Measurements from ENCODE around the gene TSPAN19.
"Not testable (repeated sequence)": the region's sequence is repeated elsewhere in the genome, so short reads cannot be mapped to it uniquely, and the experiment has no call there.

Gene TSPAN19

GRCh38 chr12:85007836-85008235 lies 28.2 kb downstream of the TSPAN19 start:
- no peaks in the 10 kb centered on the region for H3K9me3 ChIP-seq (ENCODE audit: severe bottlenecking)
- H3K27me3 ChIP-seq (ENCODE audit: insufficient read depth, low read depth, severe bottlenecking), result no peaks in the 10 kb centered on the region
- no peak overlapping the region for H3K27ac ChIP-seq
- no peaks in the 10 kb centered on the region for H3K36me3 ChIP-seq
- no peak for TF ChIP-seq CTCF (IDR thresholded peaks at IDR 0.05; ENCODE audit: low read depth, low read length)
- DNase-seq, result no peak
- no peak overlapping the region for H3K4me3 ChIP-seq (ENCODE audit: low read depth, low read length)

GRCh38 chr12:85006206-85006605 lies 29.9 kb downstream of the TSPAN19 start:
- no peak for TF ChIP-seq CTCF (IDR thresholded peaks at IDR 0.05; ENCODE audit: low read depth, low read length)

GRCh38 chr12:85005615-85006014 lies 30.5 kb downstream of the TSPAN19 start:
- Histone ChIP-seq H3K4me3 (ENCODE audit: low read depth, low read length) (no peak overlapping the region), H3K9me3 (ENCODE audit: severe bottlenecking) (no peaks in the 10 kb centered on the region)

More at GRCh38 chr12:85006206-85006605, 29.9 kb downstream of the TSPAN19 start:
- Histone ChIP-seq H3K27ac (no peak overlapping the region), H3K9me3 (ENCODE audit: severe bottlenecking) (no peaks in the 10 kb centered on the region), H3K4me3 (ENCODE audit: low read depth, low read length) (no peak overlapping the region), H3K36me3 (no peaks in the 10 kb centered on the region), H3K27me3 (ENCODE audit: insufficient read depth, low read depth, severe bottlenecking) (no peaks in the 10 kb centered on the region)
- DNase-seq, result no peak

GRCh38 chr12:85005047-85005446 lies 31.0 kb downstream of the TSPAN19 start:
- not testable (repeated sequence) for H3K4me3 ChIP-seq (ENCODE audit: low read depth, low read length); H3K27me3 ChIP-seq (ENCODE audit: insufficient read depth, low read depth, severe bottlenecking); H3K27ac ChIP-seq; DNase-seq; H3K9me3 ChIP-seq (ENCODE audit: severe bottlenecking); H3K36me3 ChIP-seq

More at GRCh38 chr12:85005615-85006014, 30.5 kb downstream of the TSPAN19 start:
- DNase-seq, result no peak
- no peak for TF ChIP-seq CTCF (IDR thresholded peaks at IDR 0.05; ENCODE audit: low read depth, low read length)
- no peak overlapping the region for H3K27ac ChIP-seq
- H3K36me3 ChIP-seq, result no peaks in the 10 kb centered on the region
- H3K27me3 ChIP-seq (ENCODE audit: insufficient read depth, low read depth, severe bottlenecking), result no peaks in the 10 kb centered on the region

GRCh38 chr12:85004204-85004603 lies 31.9 kb downstream of the TSPAN19 start:
- H3K27ac ChIP-seq, result no peak overlapping the region
- H3K9me3 ChIP-seq (ENCODE audit: severe bottlenecking), result no peaks in the 10 kb centered on the region
- H3K36me3 ChIP-seq, result no peaks in the 10 kb centered on the region
- no peaks in the 10 kb centered on the region for H3K27me3 ChIP-seq (ENCODE audit: insufficient read depth, low read depth, severe bottlenecking)
- DNase-seq, result no peak
- no peak overlapping the region for H3K4me3 ChIP-seq (ENCODE audit: low read depth, low read length)
- TF ChIP-seq CTCF (IDR thresholded peaks at IDR 0.05; ENCODE audit: low read depth, low read length), result no peak

GRCh38 chr12:85002778-85003296 lies 33.2 kb downstream of the TSPAN19 start:
- Histone ChIP-seq H3K9me3 (ENCODE audit: severe bottlenecking) (no peaks in the 10 kb centered on the region), H3K36me3 (no peaks in the 10 kb centered on the region), H3K4me3 (ENCODE audit: low read depth, low read length) (no peak overlapping the region), H3K27me3 (ENCODE audit: insufficient read depth, low read depth, severe bottlenecking) (no peaks in the 10 kb centered on the region), H3K27ac (no peak overlapping the region)
- DNase-seq, result no peak
- TF ChIP-seq CTCF (IDR thresholded peaks at IDR 0.05; ENCODE audit: low read depth, low read length), result no peak
